KOPT-K1 (cell line): ENCODE data around the gene LRRC39.
"Not testable (repeated sequence)": the region's sequence is repeated elsewhere in the genome, so short reads cannot be mapped to it uniquely, and the experiment has no call there.

Experiments used
- H3K27ac ChIP-seq: fragments of 200-600 bp; sonication (generic); 2 replicates; pipeline ENCODE4 v1.5.1; 2016; ENCODE audit warnings: antibody characterized with exemption, mild to moderate bottlenecking, low read depth, low read length; ENCODE audit not compliant: poor library complexity, severe bottlenecking
- H3K36me3 ChIP-seq: fragments of 200-600 bp; sonication (generic); 2 replicates; pipeline ENCODE4 v1.5.1; 2017; ENCODE audit warnings: antibody characterized with exemption, mild to moderate bottlenecking, low read length, moderate library complexity; ENCODE audit not compliant: insufficient read depth
- H3K9me3 ChIP-seq: fragments of 200-600 bp; sonication (generic); 2 replicates; pipeline ENCODE4 v1.5.1; 2017; ENCODE audit warnings: antibody characterized with exemption, low read length, mild to moderate bottlenecking; ENCODE audit not compliant: insufficient read depth, poor library complexity, severe bottlenecking

LRRC39 gene

DNA sequence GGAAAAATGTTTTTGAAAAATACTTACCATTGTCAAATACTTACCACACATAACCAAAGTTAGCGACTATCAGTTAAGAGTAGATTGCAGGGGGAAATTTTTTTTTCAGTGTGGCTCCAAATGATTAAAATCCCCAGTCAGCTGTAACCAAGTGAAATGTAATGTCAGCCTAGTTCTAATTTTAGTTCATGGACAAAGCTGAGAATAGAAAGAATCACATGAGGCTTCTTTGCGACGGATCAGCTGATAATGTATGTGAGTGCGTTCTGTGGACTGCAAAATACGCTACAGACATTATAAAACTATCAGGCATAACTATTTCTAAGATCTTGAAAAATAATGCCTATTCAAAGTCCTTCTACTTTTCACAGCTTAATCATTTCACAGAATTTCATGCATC is at the start of gene LRRC39:
LRRC39 (minus strand) TSS at position 166 of the 400 bp plus-strand sequence. CDS start 9,740 bp downstream, outside the sequence.
- H3K9me3 ChIP-seq: no peaks in the 10 kb centered on the region

GRCh38 chr1:100222428-100222827 is 44.4 kb upstream of the LRRC39 start:
- Histone ChIP-seq H3K27ac (no peak overlapping the region), H3K9me3 (no peaks in the 10 kb centered on the region), H3K36me3 (peaks cover 16% of the 10 kb centered on the region)

More for the DNA sequence above, at the start of gene LRRC39:
- Histone ChIP-seq H3K36me3 (no peaks in the 10 kb centered on the region), H3K27ac (no peak within 1 kb of the TSS)

- Histone ChIP-seq H3K9me3 (no peaks in the 10 kb centered on the region), H3K27ac (no peak overlapping the region), H3K36me3 (peaks cover 33% of the 10 kb centered on the region)
Observed at GRCh38 chr1:100219883-100220282, 41.8 kb upstream of the LRRC39 start.

GRCh38 chr1:100219457-100219856 is 41.4 kb upstream of the LRRC39 start:
- Histone ChIP-seq H3K9me3 (no peaks in the 10 kb centered on the region), H3K36me3 (peaks cover 38% of the 10 kb centered on the region), H3K27ac (no peak overlapping the region)

DNA sequence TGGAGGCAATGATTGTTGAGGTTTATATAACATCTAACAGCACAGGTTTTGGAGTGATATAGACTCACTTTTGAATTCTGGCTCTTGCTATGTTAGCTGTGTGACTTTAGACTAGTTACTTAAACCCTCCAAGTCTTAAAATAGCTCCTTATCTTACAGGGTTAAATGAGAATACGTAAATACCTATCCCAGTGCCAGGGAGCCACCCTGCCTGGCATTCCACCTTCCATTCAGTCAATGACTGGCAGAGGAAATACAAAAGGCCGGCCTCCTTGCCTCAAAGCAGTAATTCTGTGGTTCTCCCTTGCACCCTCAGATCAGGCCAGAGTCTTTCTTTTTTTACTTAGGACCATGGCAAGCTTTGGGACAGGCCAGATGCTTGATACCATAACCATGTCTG is 39.8 kb upstream of the LRRC39 start:
- Histone ChIP-seq H3K36me3 (peaks cover 54% of the 10 kb centered on the region), H3K27ac (no peak overlapping the region), H3K9me3 (no peaks in the 10 kb centered on the region)

GRCh38 chr1:100215101-100215500 is 37.0 kb upstream of the LRRC39 start:
- Histone ChIP-seq H3K27ac (no peak overlapping the region), H3K9me3 (no peaks in the 10 kb centered on the region), H3K36me3 (peaks cover 81% of the 10 kb centered on the region)

GRCh38 chr1:100213141-100213540 is 35.1 kb upstream of the LRRC39 start:
- H3K9me3 ChIP-seq: no peaks in the 10 kb centered on the region
- peaks cover 81% of the 10 kb centered on the region for H3K36me3 ChIP-seq
- H3K27ac ChIP-seq: no peak overlapping the region

- H3K27ac ChIP-seq: no peak overlapping the region
- H3K9me3 ChIP-seq: peaks cover 22% of the 10 kb centered on the region
- peaks cover 69% of the 10 kb centered on the region for H3K36me3 ChIP-seq
Observed at GRCh38 chr1:100206301-100206700, 28.2 kb upstream of the LRRC39 start.

GRCh38 chr1:100205593-100205992 is 27.5 kb upstream of the LRRC39 start:
- Histone ChIP-seq H3K36me3 (peaks cover 69% of the 10 kb centered on the region), H3K9me3 (peaks cover 24% of the 10 kb centered on the region)
- H3K27ac ChIP-seq: not testable (repeated sequence)

GRCh38 chr1:100205103-100205502 is 27.0 kb upstream of the LRRC39 start:
- not testable (repeated sequence) for H3K27ac ChIP-seq
- Histone ChIP-seq H3K9me3 (peaks cover 24% of the 10 kb centered on the region), H3K36me3 (peaks cover 69% of the 10 kb centered on the region)

DNA sequence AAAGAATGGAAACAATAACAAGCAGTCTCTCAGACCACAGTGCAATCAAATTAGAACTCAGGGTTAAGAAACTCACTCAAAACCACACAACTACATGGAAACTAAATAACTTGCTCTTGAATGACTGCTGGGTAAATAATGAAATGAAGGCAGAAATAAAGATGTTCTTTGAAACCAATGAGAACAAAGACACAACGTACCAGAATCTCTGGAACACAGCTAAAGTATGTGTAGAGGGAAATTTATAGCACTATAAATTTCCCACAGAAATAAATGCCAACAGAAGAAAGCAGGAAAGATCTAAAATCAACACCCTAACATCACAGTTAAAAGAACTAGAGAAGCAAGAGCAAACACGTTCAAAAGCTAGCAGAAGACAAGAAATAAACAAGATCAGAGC is 24.6 kb upstream of the LRRC39 start:
- Histone ChIP-seq H3K36me3 (peaks cover 77% of the 10 kb centered on the region), H3K9me3 (peaks cover 24% of the 10 kb centered on the region)
- not testable (repeated sequence) for H3K27ac ChIP-seq

- peaks cover 16% of the 10 kb centered on the region for H3K9me3 ChIP-seq
- peaks cover 73% of the 10 kb centered on the region for H3K36me3 ChIP-seq
- H3K27ac ChIP-seq: not testable (repeated sequence)
Observed at GRCh38 chr1:100200060-100200459, 22.0 kb upstream of the LRRC39 start.

GRCh38 chr1:100198596-100198995 is 20.5 kb upstream of the LRRC39 start:
- H3K27ac ChIP-seq: no peak overlapping the region
- peaks cover 82% of the 10 kb centered on the region for H3K36me3 ChIP-seq
- peaks cover 14% of the 10 kb centered on the region for H3K9me3 ChIP-seq

DNA sequence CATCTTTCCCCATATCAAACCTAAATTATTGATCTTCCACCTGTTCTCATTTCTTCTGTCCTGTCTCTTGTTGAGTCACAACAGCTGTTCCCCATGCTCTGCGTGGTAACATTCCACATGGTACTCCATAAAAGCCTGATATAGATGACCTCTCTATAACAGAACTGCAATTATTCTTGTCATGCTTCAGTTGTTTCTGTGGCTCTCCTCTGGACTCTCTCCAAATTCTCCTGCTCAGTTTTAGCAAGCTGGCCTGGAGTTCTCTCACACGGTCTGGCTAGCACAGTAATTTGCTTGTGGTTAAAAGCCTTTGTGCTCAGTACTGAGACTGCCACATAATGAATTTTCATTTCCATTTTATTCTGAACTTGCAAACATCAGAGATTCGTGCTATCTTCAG is 10.6 kb upstream of the LRRC39 start:
- Histone ChIP-seq H3K36me3 (no peaks in the 10 kb centered on the region), H3K27ac (no peak overlapping the region), H3K9me3 (no peaks in the 10 kb centered on the region)

GRCh38 chr1:100187912-100188311 is 9.9 kb upstream of the LRRC39 start:
- Histone ChIP-seq H3K9me3 (no peaks in the 10 kb centered on the region), H3K27ac (no peak overlapping the region), H3K36me3 (no peaks in the 10 kb centered on the region)

DNA sequence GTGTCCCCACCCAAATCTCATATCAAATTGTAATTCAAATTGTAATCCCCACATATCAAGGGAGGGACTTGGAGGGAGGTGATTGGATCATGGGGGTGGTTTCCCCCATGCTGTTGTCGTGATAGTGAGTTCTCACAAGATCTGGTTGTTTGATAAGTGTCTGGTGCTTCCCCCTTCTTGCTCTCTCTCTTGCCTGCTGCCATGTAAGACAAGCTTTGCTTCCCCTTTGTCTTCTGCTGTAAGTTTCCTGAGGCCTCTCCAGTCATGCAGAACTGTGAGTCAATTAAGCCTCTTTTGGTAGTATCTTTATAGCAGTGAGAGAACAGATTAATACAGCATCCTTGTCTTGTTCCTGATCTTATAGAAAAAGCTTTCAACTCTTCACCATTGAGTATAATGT is 6.5 kb upstream of the LRRC39 start:
- Histone ChIP-seq H3K36me3 (no peaks in the 10 kb centered on the region), H3K9me3 (no peaks in the 10 kb centered on the region), H3K27ac (no peak overlapping the region)

DNA sequence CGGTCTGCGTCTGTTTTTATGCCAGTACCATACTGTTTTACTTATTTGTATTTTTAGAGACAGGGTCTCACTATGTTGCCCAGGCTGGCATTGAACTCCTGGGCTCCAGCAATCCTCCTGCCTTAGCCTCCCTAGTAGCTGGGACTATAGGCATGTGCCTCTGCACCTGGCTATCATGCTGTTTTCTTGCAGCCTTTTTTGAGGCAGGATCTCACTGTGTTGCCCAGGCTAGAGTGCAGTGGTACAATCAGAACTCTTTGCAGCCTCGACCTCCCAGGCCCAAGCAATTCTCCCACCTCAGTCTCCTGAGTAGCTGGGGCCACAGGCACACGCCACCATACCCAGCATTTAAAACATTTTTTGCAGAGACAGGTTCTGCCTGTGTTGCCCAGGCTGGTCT is 5.3 kb upstream of the LRRC39 start:
- no peaks in the 10 kb centered on the region for H3K9me3 ChIP-seq
- no peaks in the 10 kb centered on the region for H3K36me3 ChIP-seq
- H3K27ac ChIP-seq: no peak overlapping the region
